HG02678 (cell line): ENCODE data around the gene IL12RB2.

Experiments
- ATAC-seq: cut with Tn5 transposase; IDR thresholded peaks from one replicate; pipeline ENCODE4 v1.9.1; 2021; ENCODE audit warnings: mild to moderate bottlenecking, moderate library complexity; ENCODE audit not compliant: unreplicated experiment

Gene IL12RB2

DNA sequence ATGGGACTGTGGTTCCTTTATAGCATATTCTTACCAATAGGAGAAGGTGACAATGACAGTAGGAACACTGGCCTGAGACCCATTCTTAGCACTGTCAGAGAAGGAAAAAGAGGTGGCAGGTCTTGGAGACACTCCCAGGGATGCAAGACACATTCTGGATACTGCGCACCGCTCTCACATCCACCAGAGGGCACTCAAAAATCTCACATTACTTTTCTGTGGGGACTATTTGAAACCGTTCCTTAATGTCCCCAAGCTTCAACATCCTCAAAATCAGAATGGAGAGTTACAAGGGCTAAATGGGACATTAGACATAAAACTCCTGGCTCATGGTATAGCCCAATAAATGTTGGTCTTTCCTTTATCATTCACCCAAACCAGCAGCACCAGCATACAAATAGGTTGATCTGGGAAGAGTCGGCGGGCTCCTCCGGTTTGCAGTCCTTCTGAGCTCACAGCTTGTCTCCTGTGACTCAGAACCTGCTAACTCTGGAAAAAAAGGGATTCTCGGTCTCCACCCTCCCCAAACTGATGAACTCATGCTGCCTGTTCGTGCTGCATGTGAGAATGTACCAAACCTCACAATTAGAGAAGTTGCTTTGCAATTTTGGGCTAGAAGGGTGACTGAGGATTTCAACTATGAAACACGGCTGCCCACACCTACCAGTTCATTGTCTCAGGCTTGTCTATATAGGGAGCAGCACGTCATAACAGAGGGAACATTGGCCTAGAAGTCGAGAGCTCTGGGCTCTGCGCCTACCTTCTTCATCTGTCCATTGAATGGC is 40.2 kb downstream of the IL12RB2 start:
- ATAC-seq, result peak; percentile 46

- no peak for ATAC-seq
These were observed 41.0 kb downstream of the IL12RB2 start for GRCh38 chr1:67348586-67349252.

DNA sequence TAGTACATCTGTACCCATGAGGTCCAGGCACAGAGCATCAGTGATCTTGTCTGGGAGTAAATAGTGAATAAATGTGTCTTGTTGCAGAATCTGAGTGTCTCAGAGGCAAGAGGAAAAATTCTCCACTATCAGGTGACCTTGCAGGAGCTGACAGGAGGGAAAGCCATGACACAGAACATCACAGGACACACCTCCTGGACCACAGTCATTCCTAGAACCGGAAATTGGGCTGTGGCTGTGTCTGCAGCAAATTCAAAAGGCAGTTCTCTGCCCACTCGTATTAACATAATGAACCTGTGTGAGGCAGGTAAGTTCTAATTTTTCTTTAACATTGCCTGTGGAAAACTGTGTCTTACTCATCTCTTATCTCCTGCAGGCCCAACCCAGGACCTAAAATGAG is 43.1 kb downstream of the IL12RB2 start:
- ATAC-seq, result no peak

DNA sequence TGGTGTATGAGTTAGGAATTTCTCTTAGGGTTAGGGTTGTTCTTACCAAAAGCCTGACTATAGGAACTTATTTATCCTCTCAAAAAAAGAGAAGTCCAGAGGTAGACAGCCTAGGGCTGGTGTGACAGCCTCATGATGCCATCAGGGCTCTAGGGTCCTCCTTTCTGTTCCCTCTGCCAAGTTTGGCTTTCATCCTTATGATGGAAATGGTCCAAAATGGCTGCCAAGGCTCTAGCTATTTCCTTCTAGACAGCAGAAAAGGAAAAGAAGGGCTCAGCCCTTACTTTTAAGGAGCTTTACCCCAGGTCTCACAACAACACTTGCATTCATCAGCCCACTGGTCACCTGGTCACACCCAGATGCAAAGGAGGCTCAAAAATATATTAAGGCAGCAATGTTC is 44.5 kb downstream of the IL12RB2 start:
- no peak for ATAC-seq

- ATAC-seq, result no peak
These were observed 48.2 kb downstream of the IL12RB2 start for GRCh38 chr1:67355745-67356424.

- ATAC-seq, result no peak
These were observed 51.9 kb downstream of the IL12RB2 start for GRCh38 chr1:67359592-67359991.

DNA sequence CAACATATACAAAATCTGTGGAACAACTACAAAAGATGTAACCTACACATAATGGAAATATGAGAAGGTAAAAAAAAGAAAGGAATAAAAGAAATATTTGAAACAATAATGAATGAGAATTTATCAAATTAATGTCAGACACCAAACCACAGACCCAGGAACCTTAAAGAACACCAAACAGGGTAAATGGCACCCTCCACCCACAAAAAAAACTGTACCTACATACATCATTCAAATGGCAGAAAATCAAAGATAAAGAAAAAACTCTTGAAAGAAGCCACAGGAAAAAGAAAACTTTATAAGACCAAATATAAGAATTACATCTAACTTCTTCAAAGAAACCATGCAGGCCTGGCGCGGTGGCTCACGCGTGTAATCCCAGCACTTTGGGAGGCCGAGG is 54.0 kb downstream of the IL12RB2 start:
- ATAC-seq, result no peak

- no peak for ATAC-seq
These were observed 59.8 kb downstream of the IL12RB2 start for GRCh38 chr1:67367370-67368045.

GRCh38 chr1:67368046-67368514 is 60.4 kb downstream of the IL12RB2 start:
- ATAC-seq, result no peak

GRCh38 chr1:67371043-67371442 is 63.4 kb downstream of the IL12RB2 start:
- ATAC-seq, result no peak

- ATAC-seq, result no peak
These were observed 64.0 kb downstream of the IL12RB2 start for GRCh38 chr1:67371681-67372080.

DNA sequence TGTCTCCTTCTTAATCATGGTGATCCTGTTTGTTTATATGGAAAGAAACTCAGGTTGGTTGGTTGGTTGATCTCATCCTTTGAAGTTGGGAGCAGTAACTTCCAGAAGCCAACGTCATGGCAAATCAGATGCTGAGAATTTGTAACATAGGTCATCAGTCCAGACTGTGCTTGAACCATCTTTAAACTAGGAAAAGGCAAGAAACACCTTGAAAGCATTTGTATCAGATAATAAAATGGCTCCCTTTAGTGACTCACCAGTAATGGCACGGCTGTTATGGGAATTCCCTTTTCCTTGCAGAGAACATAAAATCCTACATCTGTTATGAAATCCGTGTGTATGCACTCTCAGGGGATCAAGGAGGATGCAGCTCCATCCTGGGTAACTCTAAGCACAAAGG is 64.5 kb downstream of the IL12RB2 start:
- no peak for ATAC-seq

GRCh38 chr1:67372898-67373297 is 65.2 kb downstream of the IL12RB2 start:
- ATAC-seq, result no peak

GRCh38 chr1:67376381-67376780 is 68.7 kb downstream of the IL12RB2 start:
- no peak for ATAC-seq

GRCh38 chr1:67377253-67377652 is 69.6 kb downstream of the IL12RB2 start:
- ATAC-seq, result no peak

DNA sequence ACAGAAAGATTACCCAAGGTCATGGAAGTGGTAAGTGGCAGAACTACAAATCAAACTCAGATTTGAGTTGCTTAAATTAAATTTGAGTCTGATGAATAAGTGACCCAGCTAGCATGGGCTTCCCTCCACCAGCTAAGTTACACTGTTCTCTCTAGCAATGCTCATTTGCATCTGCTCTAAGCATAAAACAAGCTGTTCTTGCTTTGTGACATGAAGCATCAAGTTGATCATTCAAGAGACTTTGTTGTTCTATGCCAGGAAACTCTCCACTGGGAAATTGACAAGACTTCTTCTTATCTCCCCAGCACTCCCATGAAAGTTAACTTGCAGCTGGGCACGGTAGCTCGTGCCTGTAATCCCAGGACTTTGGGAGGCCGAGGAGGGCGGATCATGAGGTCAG is 73.5 kb downstream of the IL12RB2 start:
- ATAC-seq, result no peak

GRCh38 chr1:67382292-67382691 is 74.6 kb downstream of the IL12RB2 start:
- ATAC-seq, result no peak

- ATAC-seq, result no peak
These were observed 76.4 kb downstream of the IL12RB2 start for GRCh38 chr1:67383999-67384638.

DNA sequence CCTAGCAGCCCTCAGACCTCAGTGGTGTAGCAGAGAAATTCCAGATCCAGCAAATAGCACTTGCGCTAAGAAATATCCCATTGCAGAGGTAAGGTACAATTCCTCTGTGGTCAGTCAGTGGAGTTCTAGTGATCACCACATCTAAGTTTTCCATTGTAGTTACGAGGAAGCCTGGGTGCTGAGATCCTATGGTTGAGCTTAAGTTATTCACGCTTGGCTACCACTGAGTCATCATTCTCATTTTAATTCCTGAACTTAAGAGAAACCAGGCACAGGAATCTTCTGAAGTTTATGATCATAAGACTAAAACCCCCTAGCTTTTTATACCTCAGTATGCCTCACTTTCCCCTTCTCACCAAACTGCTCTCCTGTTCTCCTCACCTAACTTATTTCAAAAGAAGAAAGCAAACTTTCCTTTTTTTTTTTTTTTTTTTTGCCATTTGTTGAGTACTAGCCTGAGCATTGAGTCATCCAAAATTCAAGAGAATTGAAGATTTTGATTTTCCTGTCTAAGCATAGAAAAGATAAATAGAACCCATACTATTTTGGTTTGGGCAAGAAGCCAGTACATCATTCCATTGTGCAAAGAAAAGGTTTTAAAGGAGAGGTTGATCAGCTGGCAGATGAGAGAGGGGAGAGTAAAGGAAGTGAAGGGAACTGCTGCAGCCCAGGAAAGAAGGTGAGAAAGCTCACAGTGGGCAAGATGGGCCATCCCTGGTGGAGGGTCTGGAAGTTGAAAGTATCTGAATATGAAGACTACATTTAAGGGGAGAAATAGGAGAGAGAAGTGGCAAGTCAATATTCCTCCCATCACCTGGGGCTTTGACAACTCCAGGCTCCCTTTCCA is 82.6 kb downstream of the IL12RB2 start:
- no peak for ATAC-seq

- no peak for ATAC-seq
These were observed 85.6 kb downstream of the IL12RB2 start for GRCh38 chr1:67393240-67393639.
